Kidney epithelial cell (primary cell): ENCODE measurements around the gene ZNF22. TPM values are rescaled to one million over a fixed set of nuclear protein-coding genes. Genes with fewer than 3 reads are reported as not detected.
A peak's percentile ranks its signal among the peaks of the same experiment; 100 is the strongest.

Source experiments
- DNase-seq: peaks from one replicate; pipeline ENCODE4 v3.0.0-alpha.2; 2010; ENCODE audit warnings: low read depth
- H3K27me3 ChIP-seq: 2 replicates; pipeline ENCODE4 v1.6.0; 2011; ENCODE audit warnings: low read length; ENCODE audit not compliant: control insufficient read depth, insufficient read depth
- H3K36me3 ChIP-seq: 2 replicates; pipeline ENCODE4 v1.5.1; 2011; ENCODE audit warnings: low read length; ENCODE audit not compliant: control insufficient read depth, insufficient read depth
- H3K4me3 ChIP-seq: 2 replicates; pipeline ENCODE4 v1.5.1; 2011; ENCODE audit warnings: low read depth, mild to moderate bottlenecking, control low read depth, low read length
- total RNA-seq: library from RNA; depleted of rRNA; stranded (reverse); fragments of >200 nt; gene quantifications from 2 replicates; pipeline ENCODE4 v1.2.3, GENCODE V29; 2015
- TF ChIP-seq, protein P1 (sequence below): IDR thresholded peaks from 2 replicates; pipeline ENCODE4 v1.5.1; 2011; ENCODE audit warnings: mild to moderate bottlenecking, moderate library complexity, low read length, control low read depth, inconsistent platforms; ENCODE audit not compliant: insufficient read depth, poor library complexity, severe bottlenecking

The ZNF22 gene
- total RNA-seq, 1 donor from 2014 or later: 30.0 TPM

DNA sequence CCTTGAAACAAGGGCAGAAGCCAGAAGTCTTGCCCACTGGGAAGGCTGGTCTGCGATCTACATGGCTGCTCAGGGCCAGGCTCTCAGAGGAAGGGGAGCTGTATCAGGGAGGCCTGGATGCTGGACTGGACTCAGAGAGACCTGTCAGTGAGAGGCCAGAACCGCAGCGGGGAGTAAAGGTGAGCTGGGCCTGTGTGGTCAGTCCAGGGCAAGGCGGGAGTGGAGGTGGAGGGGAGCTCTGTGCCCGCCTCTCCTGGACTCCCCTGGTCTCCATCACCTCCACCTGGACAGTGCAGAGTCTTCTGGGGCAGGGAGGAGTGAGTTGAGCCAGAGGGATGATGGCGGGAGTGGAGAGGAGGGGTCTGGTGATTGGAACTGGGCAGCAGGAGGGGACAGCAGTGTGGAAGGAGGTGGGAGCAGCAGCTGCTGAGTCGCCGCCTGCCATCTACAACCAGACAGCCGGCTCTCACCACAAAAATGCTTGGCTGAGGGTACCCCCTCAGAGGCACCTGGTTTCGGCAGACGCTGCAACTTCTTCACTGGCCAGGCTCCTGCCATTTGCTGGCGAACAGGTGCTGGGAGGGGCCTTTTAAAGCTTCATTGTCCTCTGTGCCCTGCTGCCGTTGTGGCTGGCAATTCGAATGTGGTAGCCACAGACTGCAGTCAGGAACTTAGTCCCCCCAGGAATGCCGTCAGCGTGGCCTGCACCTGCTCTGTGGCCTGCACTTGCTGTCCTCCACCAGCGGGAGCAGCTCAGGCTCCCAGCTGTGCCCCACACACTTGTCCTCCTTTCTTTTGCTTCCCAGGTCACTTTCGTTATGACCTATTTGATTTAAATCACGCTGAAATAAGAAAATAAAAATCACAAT lies 37.6 kb upstream of the ZNF22 start:
- no peak for DNase-seq
- Histone ChIP-seq H3K36me3 (no peaks in the 10 kb centered on the region), H3K27me3 (no peaks in the 10 kb centered on the region), H3K4me3 (no peak overlapping the region)
- TF ChIP-seq, protein P1, sequence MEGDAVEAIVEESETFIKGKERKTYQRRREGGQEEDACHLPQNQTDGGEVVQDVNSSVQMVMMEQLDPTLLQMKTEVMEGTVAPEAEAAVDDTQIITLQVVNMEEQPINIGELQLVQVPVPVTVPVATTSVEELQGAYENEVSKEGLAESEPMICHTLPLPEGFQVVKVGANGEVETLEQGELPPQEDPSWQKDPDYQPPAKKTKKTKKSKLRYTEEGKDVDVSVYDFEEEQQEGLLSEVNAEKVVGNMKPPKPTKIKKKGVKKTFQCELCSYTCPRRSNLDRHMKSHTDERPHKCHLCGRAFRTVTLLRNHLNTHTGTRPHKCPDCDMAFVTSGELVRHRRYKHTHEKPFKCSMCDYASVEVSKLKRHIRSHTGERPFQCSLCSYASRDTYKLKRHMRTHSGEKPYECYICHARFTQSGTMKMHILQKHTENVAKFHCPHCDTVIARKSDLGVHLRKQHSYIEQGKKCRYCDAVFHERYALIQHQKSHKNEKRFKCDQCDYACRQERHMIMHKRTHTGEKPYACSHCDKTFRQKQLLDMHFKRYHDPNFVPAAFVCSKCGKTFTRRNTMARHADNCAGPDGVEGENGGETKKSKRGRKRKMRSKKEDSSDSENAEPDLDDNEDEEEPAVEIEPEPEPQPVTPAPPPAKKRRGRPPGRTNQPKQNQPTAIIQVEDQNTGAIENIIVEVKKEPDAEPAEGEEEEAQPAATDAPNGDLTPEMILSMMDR: peak; percentile 46

DNA sequence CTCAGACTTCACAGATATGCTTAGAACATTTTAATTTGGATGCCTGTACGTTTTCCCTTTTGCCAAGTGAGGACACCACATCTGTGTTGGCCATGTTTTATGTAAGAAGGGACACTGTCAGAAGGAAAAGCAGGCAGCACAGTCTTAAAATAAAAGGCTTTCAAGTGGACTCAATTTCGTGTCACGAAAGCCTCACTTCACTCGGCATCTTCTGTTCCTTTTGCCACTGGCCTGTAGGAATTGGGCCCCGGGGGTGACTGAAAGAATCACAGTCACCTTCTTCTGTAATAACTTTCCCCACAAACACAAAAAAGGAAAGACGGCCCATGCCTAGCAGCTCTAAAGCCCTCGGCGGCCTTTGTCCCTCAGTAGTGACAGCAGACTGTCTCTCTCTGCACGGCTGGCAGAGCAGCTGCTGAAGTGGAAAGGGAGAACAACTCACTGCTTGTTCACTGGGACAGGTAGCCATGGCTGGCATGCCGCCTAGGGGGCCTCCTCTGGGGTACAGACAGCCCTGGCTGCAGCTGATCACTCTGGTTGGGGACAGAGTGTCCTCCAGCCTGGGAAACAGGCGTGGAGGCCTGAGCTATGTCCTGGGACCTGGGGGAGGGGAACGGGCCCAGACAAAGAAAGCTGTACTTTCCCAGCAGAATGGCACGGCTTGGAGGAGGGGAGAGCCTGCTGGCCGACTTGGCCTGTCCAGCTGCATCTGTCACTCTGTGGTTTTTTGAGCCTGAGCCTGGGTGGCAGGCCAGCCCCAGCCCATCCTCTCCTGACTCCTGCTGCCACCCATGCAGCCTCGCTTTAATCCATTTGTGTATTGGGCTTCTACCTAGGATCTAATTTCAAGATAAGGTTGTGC lies 36.7 kb upstream of the ZNF22 start:
- H3K36me3 ChIP-seq: no peaks in the 10 kb centered on the region
- no peak for DNase-seq
- H3K4me3 ChIP-seq: no peak overlapping the region
- TF ChIP-seq, protein P1: no peak
- H3K27me3 ChIP-seq: no peaks in the 10 kb centered on the region

DNA sequence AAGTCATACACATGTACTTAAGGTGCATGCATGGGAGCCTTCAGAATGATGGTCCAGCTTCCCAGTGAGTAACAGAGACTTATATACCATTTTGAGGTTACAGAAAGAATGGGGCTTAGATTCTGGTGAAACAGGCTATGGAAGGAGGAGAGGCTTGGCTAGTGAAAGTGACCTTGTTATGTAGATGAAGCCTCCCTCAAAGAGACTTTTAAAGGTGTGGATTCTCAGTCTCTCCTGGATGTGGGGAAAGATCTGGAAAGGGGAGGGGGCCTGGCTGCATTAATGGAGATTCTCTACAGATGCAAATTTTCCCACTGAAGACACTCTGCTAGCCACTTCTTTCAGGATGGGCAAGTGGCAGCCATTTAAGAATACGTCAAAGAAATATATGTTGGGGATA lies 35.6 kb upstream of the ZNF22 start:
- H3K36me3 ChIP-seq: no peaks in the 10 kb centered on the region
- no peaks in the 10 kb centered on the region for H3K27me3 ChIP-seq
- TF ChIP-seq, protein P1: no peak
- no peak for DNase-seq
- no peak overlapping the region for H3K4me3 ChIP-seq

DNA sequence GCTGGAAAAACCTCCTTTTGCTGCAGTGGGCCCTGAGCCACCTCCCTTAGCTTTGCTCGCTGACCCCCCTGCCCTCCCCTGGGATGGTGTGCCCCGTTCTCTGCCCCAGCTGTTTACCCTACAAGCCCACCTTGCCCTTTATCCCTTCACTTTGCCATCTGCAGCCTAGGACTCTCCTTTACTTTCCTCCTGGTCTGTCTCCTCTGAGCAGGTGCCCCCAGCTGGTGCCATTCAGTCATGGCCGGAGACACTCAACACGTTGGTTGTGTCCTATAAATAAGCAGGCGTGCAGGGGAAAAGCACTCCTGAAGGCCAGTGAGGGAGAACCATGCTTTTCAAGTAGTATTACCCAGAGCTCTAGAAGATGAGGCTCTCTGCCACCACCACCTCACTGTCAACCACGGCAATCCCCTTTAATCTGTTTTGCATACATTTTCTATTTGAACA lies 35.0 kb upstream of the ZNF22 start:
- Histone ChIP-seq H3K4me3 (no peak overlapping the region), H3K36me3 (no peaks in the 10 kb centered on the region), H3K27me3 (no peaks in the 10 kb centered on the region)
- DNase-seq: no peak
- TF ChIP-seq, protein P1: no peak

DNA sequence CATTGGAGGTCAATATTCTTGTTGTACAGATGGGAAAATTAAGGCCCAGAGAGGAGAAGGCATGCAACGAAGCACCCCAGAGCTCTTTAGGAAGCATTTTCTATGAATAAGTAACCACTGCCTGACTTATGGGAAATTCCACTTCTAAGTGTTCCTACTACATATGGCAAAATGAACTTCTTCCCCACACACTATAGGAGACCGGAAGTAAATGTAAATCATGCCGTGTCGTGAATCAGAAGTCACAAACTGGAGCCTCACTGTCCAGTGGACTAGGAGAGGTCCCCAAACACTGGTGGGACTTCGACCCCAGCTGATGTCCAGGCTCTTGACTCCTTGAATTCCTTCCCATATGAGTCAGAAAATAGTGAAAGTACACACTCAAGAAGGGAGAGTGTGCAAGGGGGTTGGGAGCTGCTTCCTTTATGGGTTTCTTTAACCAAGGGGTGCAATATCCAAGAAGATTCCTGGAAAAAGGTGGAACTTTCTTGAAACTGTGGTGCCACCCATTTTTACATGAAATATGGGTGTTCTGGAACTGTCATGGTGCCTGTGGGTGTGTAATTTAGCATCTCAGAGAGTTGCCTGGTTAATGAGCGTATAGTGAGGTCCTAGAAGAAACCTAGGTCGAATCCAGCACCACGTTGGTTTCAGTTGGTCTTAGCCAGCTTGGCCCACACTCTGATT lies 34.5 kb upstream of the ZNF22 start:
- Histone ChIP-seq H3K27me3 (no peaks in the 10 kb centered on the region), H3K4me3 (no peak overlapping the region), H3K36me3 (no peaks in the 10 kb centered on the region)
- TF ChIP-seq, protein P1: no peak
- DNase-seq: no peak
